ENCODE results near the gene SLC2A9. TPM values are rescaled to one million over a fixed set of nuclear protein-coding genes. Genes with fewer than 3 reads are reported as not detected.

Gene SLC2A9
- total and polyA plus RNA-seq, 2 of the 4 experiments (the other 2 are of a cell fraction), result 0.72 to 2.1 TPM

GRCh38 chr4:9832640-9833039, 188.7 kb downstream of the SLC2A9 start:
- intact Hi-C loops (cut with micrococcal nuclease) (no loop called here), dilution Hi-C loops (cut with HindIII; ENCODE audit: low sequenced_read_pairs, unreplicated experiment) (no loop called here), in situ Hi-C loops (cut with MboI; ENCODE audit: low sequenced_read_pairs) (no loop called here)
- Histone ChIP-seq H2BK20ac (ENCODE audit: low read depth, low read length) (no peak overlapping the region), H2AFZ (replicated peaks; ENCODE audit: low read length, poor library complexity) (no peak overlapping the region), H3K36me3 (ENCODE audit: control insufficient read depth, insufficient read depth, low read length) (no peaks in the 10 kb centered on the region), H3K9ac (ENCODE audit: low read depth, low read length) (no peak overlapping the region), H4K5ac (ENCODE audit: low read depth, low read length) (no peak overlapping the region), H3K23ac (ENCODE audit: low read depth, low read length) (no peak overlapping the region), H2BK5ac (ENCODE audit: low read depth, low read length, poor library complexity, severe bottlenecking) (no peak overlapping the region), H2BK15ac (ENCODE audit: low read depth, low read length) (no peak overlapping the region), H2AK9ac (replicated peaks; ENCODE audit: low read depth, low read length, poor library complexity) (no peak overlapping the region), H3K14ac (replicated peaks; ENCODE audit: low read depth, low read length) (no peak overlapping the region), H3K4ac (ENCODE audit: low read depth, low read length) (no peak overlapping the region), H3K27ac (ENCODE audit: insufficient read depth, low read length) (no peak overlapping the region), H3K79me1 (ENCODE audit: low read depth in 1 of 2, low read length in 2 of 2) (no peaks in the 10 kb centered on the region), H2AK5ac (ENCODE audit: low read depth, low read length) (no peak overlapping the region), H3K27me3 (ENCODE audit: control insufficient read depth, insufficient read depth, low read length) (no peaks in the 10 kb centered on the region), H3K56ac (ENCODE audit: extremely low read depth, insufficient read depth, low read length) (no peak overlapping the region), H4K20me1 (ENCODE audit: insufficient read depth, low read length) (no peaks in the 10 kb centered on the region), H2BK120ac (ENCODE audit: low read depth, low read length) (no peak overlapping the region), H3K4me1 (ENCODE audit: control insufficient read depth, insufficient read depth, low read length) (no peaks in the 10 kb centered on the region), H3K9me1 (ENCODE audit: insufficient read depth, low read length) (no peaks in the 10 kb centered on the region), H3K18ac (ENCODE audit: low read depth, low read length) (no peak overlapping the region), H3K4me2 (ENCODE audit: low read depth, low read length) (no peak overlapping the region), H3K4me3 (ENCODE audit: insufficient read depth, low read depth, low read length) (no peak overlapping the region), H4K8ac (ENCODE audit: low read depth in 2 of 2, low read length in 2 of 2) (no peak overlapping the region), H4K91ac (ENCODE audit: insufficient read depth, low read depth, low read length) (no peak overlapping the region), H3K9me3 (ENCODE audit: control insufficient read depth, insufficient read depth, low read length) (peaks cover 13% of the 10 kb centered on the region)
- no CpG with 5 or more reads among the region's 2 CpGs for WGBS, 2 experiments (ENCODE audit: extremely low coverage in 2 of 2, insufficient read length in 1 of 2)
- ChIA-PET POLR2A (ENCODE audit: unreplicated experiment) (no interaction called here), CTCF (no interaction called here)
- TF ChIP-seq BHLHE40 (IDR thresholded peaks at IDR 0.05; ENCODE audit: low read depth, low read length), result no peak
- no peak for TF ChIP-seq USF2 (IDR thresholded peaks at IDR 0.05; ENCODE audit: low read depth, low read length)
- no peak for TF ChIP-seq RCOR1 (IDR thresholded peaks at IDR 0.05; ENCODE audit: insufficient replicate concordance, low read length)
- TF ChIP-seq MAZ (IDR thresholded peaks at IDR 0.05; ENCODE audit: borderline replicate concordance, low read depth, low read length), result no peak
- TF ChIP-seq RFX5 (IDR thresholded peaks at IDR 0.05; ENCODE audit: low read depth, low read length), result no peak
- TF ChIP-seq FOS (IDR thresholded peaks at IDR 0.05; ENCODE audit: low read depth, low read length), result no peak
- TF ChIP-seq ELK1 (IDR thresholded peaks at IDR 0.05; ENCODE audit: borderline replicate concordance, low read depth, low read length), result no peak
- no peak for TF ChIP-seq CTCF (conservative IDR thresholded peaks at IDR 0.05; ENCODE audit: low read depth, low read length)
- no peak for TF ChIP-seq CHD1 (IDR thresholded peaks at IDR 0.05; ENCODE audit: low read depth, low read length)
- TF ChIP-seq MAFK (IDR thresholded peaks at IDR 0.05; ENCODE audit: low read depth, low read length), result no peak
- no peak for TF ChIP-seq RAD21 (IDR thresholded peaks at IDR 0.05; ENCODE audit: low read length)
- no peak for TF ChIP-seq MXI1 (IDR thresholded peaks at IDR 0.05; ENCODE audit: borderline replicate concordance, low read depth, low read length)
- no peak for TF ChIP-seq POLR2A (IDR thresholded peaks at IDR 0.05; ENCODE audit: low read depth, low read length)
- no peak for TF ChIP-seq CEBPB (IDR thresholded peaks at IDR 0.05; ENCODE audit: low read depth, low read length)
- TF ChIP-seq SMC3 (IDR thresholded peaks at IDR 0.05; ENCODE audit: low read depth, low read length), result no peak
- no TSS peak for BruUV-seq (replicated peaks)
- DNase-seq (no peak), ATAC-seq (ENCODE audit: low read depth) (no peak)
